NOMO-1 (cell line): ENCODE results near the gene MMP21.

ENCODE experiments used
- DNase-seq, 2 experiments: peaks; one replicate each; lab custom pipeline; 2025; ENCODE audit not compliant: unreplicated experiment in 2 of 2; lab: John Stamatoyannopoulos, UW

The MMP21 gene

GRCh38 chr10:125792342-125793300 is 17.0 kb upstream of the MMP21 start:
- no peak for DNase-seq

DNA sequence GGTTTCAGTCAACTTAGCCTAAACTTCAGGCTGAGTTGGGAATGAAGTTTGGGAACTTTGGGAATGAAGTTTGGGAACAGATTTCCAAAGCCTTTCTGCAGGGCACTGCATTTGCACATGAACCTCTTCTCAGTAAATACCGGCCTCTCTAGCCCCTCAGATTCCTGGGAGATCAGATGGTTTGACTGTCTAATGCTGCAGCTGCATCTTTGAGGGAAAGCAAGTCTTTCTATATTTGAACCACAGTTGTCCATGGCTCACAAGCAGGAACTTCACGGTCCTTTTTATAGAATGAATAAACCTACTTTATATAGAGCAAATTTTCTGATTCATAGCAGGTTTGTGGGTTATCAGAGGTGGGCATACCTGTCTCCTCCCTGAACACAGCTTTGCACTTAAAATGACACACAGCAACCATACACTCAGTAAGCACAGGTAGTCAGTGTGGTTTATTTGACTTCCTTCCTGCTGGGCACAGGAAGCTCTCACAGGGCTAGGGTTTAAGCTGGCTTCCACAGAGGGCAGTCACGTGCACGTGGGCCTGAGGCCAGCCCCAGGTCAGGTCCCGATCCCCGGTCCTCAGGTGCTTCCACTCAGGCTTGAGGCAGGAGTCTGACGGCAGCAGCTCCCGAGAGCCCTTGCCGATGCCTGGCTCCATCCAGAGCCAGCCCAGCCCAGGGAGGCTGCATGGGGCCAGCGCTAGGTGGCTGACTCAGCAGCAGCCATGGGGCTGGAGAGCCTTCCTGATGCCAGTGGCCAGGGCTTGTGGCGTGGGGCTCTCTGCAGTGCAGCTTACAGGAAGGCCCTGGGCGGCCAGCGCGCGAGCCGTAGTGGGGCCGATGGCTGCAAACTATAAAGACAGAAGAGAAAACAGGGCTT is 12.8 kb upstream of the MMP21 start:
- no peak for DNase-seq

- DNase-seq: no peak
Observed at GRCh38 chr10:125785791-125786190, 10.2 kb upstream of the MMP21 start.

DNA sequence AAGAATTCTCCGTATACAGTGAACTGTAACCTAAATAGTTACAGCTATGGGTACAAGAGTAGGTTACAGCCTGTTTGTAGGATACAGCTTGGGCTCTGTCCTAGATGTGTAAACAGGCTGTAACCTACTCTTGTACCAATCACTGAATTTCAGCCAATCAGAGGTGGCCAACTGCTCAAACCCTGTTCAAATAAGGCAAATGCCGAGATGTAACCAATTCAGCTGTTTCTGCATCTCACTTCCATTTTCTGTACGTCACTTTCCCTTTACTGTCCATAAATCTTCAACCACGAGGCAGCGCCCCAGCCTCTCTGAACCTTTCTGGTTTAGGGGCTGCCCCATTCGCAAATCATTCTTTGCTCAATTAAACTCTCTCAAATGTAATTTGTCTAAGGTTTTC is 8.3 kb upstream of the MMP21 start:
- DNase-seq: no peak

DNA sequence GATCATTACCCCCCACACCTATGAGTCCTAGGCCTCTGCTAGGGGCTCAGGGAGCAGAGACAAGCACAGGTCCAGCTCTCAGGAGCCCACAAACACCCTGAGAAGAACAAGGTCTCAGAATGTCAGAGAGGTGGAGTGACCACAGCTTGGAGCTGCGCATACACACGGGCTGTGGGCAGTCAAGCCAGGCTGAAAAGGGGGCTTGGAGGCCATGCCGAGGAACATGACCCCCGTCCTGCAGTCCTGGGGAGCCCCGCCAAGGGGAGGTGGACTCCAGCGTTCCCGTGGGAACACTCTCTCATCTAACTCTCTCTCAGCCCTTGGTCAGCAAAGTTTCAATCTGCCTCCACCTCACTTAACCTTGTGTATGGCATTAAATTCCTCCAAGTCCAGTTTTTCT is 7.8 kb upstream of the MMP21 start:
- DNase-seq: no peak

- no peak for DNase-seq
Observed at GRCh38 chr10:125782616-125783015, 7.0 kb upstream of the MMP21 start.

- no peak for DNase-seq
Observed at GRCh38 chr10:125782054-125782453, 6.4 kb upstream of the MMP21 start.

DNA sequence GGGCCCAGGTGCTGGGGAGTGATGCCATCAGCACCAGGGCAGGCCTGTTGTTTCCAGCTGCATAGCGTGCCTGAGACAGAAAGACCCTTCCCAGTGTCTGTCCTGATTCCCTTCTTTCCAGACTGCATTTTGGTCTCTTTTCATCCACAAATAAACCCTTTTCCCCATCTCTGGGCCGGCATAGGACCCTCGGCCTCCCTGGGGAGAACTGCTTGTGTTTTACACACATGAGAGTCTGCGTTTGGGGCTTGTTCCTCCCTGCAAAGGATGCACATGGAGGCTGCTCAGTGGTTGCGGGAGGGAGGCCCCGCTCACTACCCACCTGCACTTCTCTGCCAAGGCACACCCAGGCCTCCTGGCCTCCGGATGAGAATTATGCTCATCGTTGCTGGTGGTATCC is 5.8 kb upstream of the MMP21 start:
- no peak for DNase-seq

GRCh38 chr10:125779403-125780327 is 4.0 kb upstream of the MMP21 start:
- no peak for DNase-seq

GRCh38 chr10:125778556-125778955 is 2.9 kb upstream of the MMP21 start:
- DNase-seq: no peak

DNA sequence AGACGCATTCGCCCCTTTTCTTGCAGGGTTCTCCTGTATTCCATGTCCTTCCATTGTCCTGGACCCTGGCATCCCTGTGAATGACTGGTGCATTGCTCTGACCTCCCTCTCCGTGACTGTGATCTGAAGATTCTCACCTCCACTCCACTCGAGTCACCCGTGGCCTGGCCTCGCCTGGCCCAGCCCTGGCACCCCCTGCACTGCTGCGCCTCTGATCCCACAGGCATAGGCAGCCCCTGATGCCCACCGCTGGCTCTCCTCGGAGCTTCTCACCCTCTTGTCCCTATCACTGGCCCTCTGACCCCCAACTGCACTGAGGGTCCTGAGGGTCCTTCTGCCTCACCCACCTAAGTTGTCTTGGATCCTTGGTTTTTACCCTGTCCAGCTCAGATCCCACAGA is 2.2 kb upstream of the MMP21 start:
- no peak for DNase-seq

- DNase-seq: no peak
Observed at GRCh38 chr10:125774581-125775191, 935 bp downstream of the MMP21 start.

- no peak for DNase-seq
Observed at GRCh38 chr10:125773687-125774543, 1.7 kb downstream of the MMP21 start.

DNA sequence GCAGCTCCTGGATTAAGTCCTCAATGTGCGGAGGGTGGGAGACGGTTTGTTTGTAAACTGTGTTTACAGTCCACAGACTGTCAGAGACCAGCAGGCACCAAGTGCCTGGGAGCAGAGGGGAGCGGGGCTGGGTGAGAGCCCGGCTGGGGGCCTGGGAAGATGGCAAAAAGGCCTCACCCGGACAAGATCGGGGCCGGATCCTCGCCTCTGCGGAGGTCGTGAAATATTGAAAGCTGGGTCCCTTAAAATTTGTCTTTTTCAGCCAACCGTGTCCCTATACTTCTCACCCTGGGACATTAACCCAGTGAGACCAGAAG is 2.8 kb downstream of the MMP21 start:
- DNase-seq: no peak

DNA sequence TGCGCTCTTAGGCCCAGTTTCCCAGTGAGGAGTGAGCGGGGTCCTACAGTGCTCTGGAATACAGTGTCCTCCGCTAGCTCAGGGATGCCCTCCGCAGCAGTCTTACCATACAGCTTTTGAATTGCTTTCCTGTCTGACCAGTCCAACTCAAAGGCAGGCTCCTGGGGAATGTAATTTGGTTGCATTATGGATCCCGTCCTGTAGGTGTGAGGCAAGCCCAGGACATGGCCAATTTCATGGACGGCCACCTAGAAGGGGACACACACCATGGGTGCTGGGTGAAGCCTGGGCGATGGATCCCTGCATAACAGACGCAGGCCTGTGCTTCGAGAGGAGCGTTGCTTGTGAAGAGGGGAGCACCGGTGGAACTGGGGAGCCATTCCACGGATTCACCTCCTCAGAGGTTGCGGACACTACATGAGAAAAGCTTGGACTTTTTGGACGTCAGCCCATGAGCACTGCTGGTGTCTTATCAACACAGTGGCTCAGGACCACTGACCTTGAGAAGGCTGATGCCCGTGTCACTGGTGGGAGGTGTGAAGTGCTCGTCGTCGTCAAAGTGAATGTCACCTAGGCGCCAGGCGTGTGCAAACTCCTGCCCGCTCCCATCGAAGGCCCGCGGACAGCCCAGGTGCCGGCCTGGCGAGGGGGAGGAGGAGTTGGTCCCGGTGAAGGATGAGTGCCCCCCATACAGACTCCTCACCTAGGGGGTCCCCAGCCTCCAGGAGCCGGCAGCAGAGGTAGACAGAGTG is 3.3 kb downstream of the MMP21 start:
- no peak for DNase-seq

DNA sequence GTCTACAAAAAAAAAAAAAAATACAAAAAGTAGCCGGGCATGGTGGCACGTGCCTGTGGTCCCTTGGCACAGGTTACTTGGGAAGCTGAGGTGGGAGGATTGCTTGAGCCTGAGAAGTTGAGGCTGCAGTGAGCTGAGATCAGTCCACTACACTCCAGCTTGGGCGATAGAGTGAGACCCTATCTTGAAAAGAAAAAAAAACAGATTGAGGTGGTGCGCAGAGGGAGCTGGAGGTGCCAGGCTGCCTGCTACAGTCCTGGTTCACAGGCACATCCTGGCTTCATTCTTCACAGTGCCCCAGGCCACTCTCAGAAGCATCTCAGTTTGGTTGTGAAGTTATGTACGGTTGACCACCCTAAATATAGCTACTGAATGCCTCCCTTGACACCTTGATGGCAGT is 4.8 kb downstream of the MMP21 start:
- DNase-seq: no peak

- DNase-seq: no peak
Observed at GRCh38 chr10:125769175-125769574, 6.4 kb downstream of the MMP21 start.

- DNase-seq: no peak
Observed at GRCh38 chr10:125768219-125768855, 7.3 kb downstream of the MMP21 start.
